Endothelial cell of umbilical vein (primary cell): ENCODE measurements around the gene C21orf58. TPM values are rescaled to one million over a fixed set of nuclear protein-coding genes. Genes with fewer than 3 reads are reported as not detected.

Experiments
- BruUV-seq: library from RNA; stranded (reverse); fragments of 400-500 nt; replicated peaks from 2 replicates; lab custom pipeline; 2021; lab: Mats Ljungman, UMichigan
- CTCF ChIA-PET: fragments of 300-600, 350-600 bp; sonication (Branson Sonifier 250); formaldehyde crosslinking; loops from one replicate; lab custom pipeline; 2021; ENCODE audit warnings: antibody characterized with exemption, inconsistent platforms; lab: Charles Lee
- POLR2A ChIA-PET: fragments of 300-600, 350-600 bp; sonication (Branson Sonifier 250); formaldehyde crosslinking; loops from one replicate; lab custom pipeline; 2021; ENCODE audit warnings: antibody characterized with exemption, inconsistent platforms; lab: Charles Lee
- DNase-seq: peaks from one replicate; pipeline ENCODE4 v3.0.0-alpha.2; 2011; ENCODE audit warnings: low read depth, low spot score
- FAIRE-seq: peaks from 2 replicates; lab custom pipeline; 2011; peaks lifted over from hg19 to GRCh38; lab: Jason Lieb, UNC
- H2AFZ ChIP-seq: 2 replicates; pipeline ENCODE4 v1.6.0; 2012; ENCODE audit warnings: low read depth, low read length, control low read depth, inconsistent platforms
- H3K27ac ChIP-seq: 2 replicates; pipeline ENCODE4 v1.5.1; 2011; ENCODE audit warnings: low read depth, mild to moderate bottlenecking, control low read depth, low read length, moderate library complexity; ENCODE audit not compliant: insufficient read depth
- H3K27me3 ChIP-seq, 2 experiments: 2 replicates each; pipeline versions ENCODE4 v1.6.0 to v1.6.1; 2011; ENCODE audit warnings: low read length in 2 of 2, mixed read lengths in 1 of 2; ENCODE audit not compliant: control insufficient read depth in 2 of 2, insufficient read depth in 2 of 2
- H3K36me3 ChIP-seq, 2 experiments: 2 replicates in 1 of 2; 3 replicates in 1 of 2; pipeline ENCODE4 v1.5.1; 2011; ENCODE audit warnings: low read length in 2 of 2, mild to moderate bottlenecking in 1 of 2, moderate library complexity in 1 of 2; ENCODE audit not compliant: control insufficient read depth in 2 of 2, insufficient read depth in 2 of 2; ENCODE audit errors: extremely low read depth in 1 of 2
- H3K4me1 ChIP-seq: 3 replicates; pipeline ENCODE4 v1.5.1; 2011; ENCODE audit warnings: mild to moderate bottlenecking, low read length; ENCODE audit not compliant: control insufficient read depth, insufficient read depth; ENCODE audit errors: extremely low read depth
- H3K4me2 ChIP-seq: 2 replicates; pipeline ENCODE4 v1.6.1; 2011; ENCODE audit warnings: low read length, control low read depth, mixed read lengths; ENCODE audit not compliant: insufficient read depth
- H3K4me3 ChIP-seq, 3 experiments: fragments of 200-600 bp in 1 of 3; sonication (generic), shearing (Covaris generic) in 1 of 3; replicated peaks in 1 of 3; 2 replicates each; pipeline ENCODE4 v1.5.1; 2011 to 2016; ENCODE audit warnings: control low read depth in 3 of 3, low read length in 3 of 3, mild to moderate bottlenecking in 2 of 3, inconsistent platforms in 1 of 3, low read depth in 1 of 3, moderate library complexity in 1 of 3; ENCODE audit not compliant: insufficient read depth in 1 of 3
- H3K79me2 ChIP-seq: 2 replicates; pipeline ENCODE4 v1.6.0; 2012; ENCODE audit warnings: low read length, inconsistent platforms; ENCODE audit not compliant: control insufficient read depth, insufficient read depth
- H3K9ac ChIP-seq: replicated peaks from 2 replicates; pipeline ENCODE3; 2011; ENCODE audit warnings: low read length, control low read depth; ENCODE audit not compliant: insufficient read depth; ENCODE audit errors: extremely low read depth
- H3K9me1 ChIP-seq: replicated peaks from 3 replicates; pipeline ENCODE4 v1.6.0; 2011; ENCODE audit warnings: mild to moderate bottlenecking, low read length; ENCODE audit not compliant: control insufficient read depth, insufficient read depth; ENCODE audit errors: extremely low read depth
- H3K9me3 ChIP-seq: replicated peaks from 2 replicates; pipeline ENCODE4 v1.5.1; 2012; ENCODE audit warnings: low read length, inconsistent platforms; ENCODE audit not compliant: control insufficient read depth, insufficient read depth
- H4K20me1 ChIP-seq: replicated peaks from 2 replicates; pipeline ENCODE3; 2011; ENCODE audit warnings: mild to moderate bottlenecking, low read length; ENCODE audit not compliant: control insufficient read depth, insufficient read depth; ENCODE audit errors: extremely low read depth
- EZH2 ChIP-seq: IDR thresholded peaks from 2 replicates; pipeline ENCODE4 v1.6.1; 2012; ENCODE audit warnings: borderline replicate concordance, low read depth, mild to moderate bottlenecking, moderate library complexity, low read length, inconsistent platforms; ENCODE audit not compliant: severe bottlenecking
- GATA2 ChIP-seq: IDR thresholded peaks from 2 replicates; pipeline ENCODE4 v1.7.0; 2011; ENCODE audit warnings: low read depth, mild to moderate bottlenecking, moderate library complexity, mixed read lengths, low read length; ENCODE audit not compliant: insufficient read length, insufficient read depth
- JUN ChIP-seq: IDR thresholded peaks from 2 replicates; pipeline ENCODE4 v1.6.1; 2011; ENCODE audit warnings: borderline replicate concordance, low read depth; ENCODE audit not compliant: insufficient read length, insufficient read depth
- POLR2A ChIP-seq: IDR thresholded peaks from 2 replicates; pipeline ENCODE4 v1.6.1; 2012; ENCODE audit warnings: low read depth, mild to moderate bottlenecking, control low read depth, low read length
- dilution Hi-C: fragments of 300-500 bp; cut with MboI; formaldehyde crosslinking; loops from one replicate; pipeline ENCODE4 v1.15.0; 2019; ENCODE audit warnings: low sequenced_read_pairs; ENCODE audit not compliant: extremely low pct_ligation_motif_present
- intact Hi-C: fragments of 100-400 bp; cut with micrococcal nuclease; formaldehyde crosslinking; loops from one replicate; pipeline ENCODE4 v1.10.0; 2022
- polyA plus RNA-seq, 4 experiments: library from polyadenylated mRNA; depleted of rRNA in 3 of 4; stranded (reverse) in 3 of 4; unstranded in 1 of 4; fragments of >200 nt; gene quantifications; 2 replicates each; pipeline versions ENCODE4 v1.2.1 to v1.2.3, GENCODE V29; 2011 to 2012; ENCODE audit warnings: missing spikeins in 1 of 4
- total RNA-seq: library from RNA; stranded (reverse); gene quantifications from 2 replicates; pipeline ENCODE4 v1.2.3, GENCODE V29; 2021

The C21orf58 gene
- total and polyA plus RNA-seq, 2 donors (not counting 3 experiments of a cell fraction or from before 2014, with no cell fraction given): 6.0 to 24.3 TPM

- no peaks in the 10 kb centered on the region for H3K9me1 ChIP-seq
- no peak for DNase-seq
- peaks cover 7 to 17% of the 10 kb centered on the region in 2 experiments for H3K36me3 ChIP-seq
- CTCF ChIA-PET: interaction anchor here (0.9 to 1.1 kb wide), 2 partner anchors 19 to 47 kb away, joined by 3 read pairs; no protein-coding TSS in a partner anchor
- no peaks in the 10 kb centered on the region for H3K4me1 ChIP-seq
- no peak for FAIRE-seq
- H3K9me3 ChIP-seq: no peaks in the 10 kb centered on the region
- dilution Hi-C loops (no loop called here), intact Hi-C loops (no loop called here)
- H3K4me3 ChIP-seq: no peak overlapping the region
- peaks cover 23% of the 10 kb centered on the region for H3K79me2 ChIP-seq
- no TSS peak for BruUV-seq
- no peak overlapping the region for H3K27ac ChIP-seq
- POLR2A ChIA-PET: no interaction called here
- no peak overlapping the region for H2AFZ ChIP-seq
- no peak overlapping the region for H3K4me2 ChIP-seq
- H3K9ac ChIP-seq: no peak overlapping the region
- H3K27me3 ChIP-seq: no peaks in the 10 kb centered on the region
- TF ChIP-seq GATA2 (no peak), EZH2 (no peak)
- no peaks in the 10 kb centered on the region for H4K20me1 ChIP-seq
Observed at GRCh38 chr21:46344219-46344915, 20.7 kb upstream of the C21orf58 start.

GRCh38 chr21:46340998-46341397 lies 17.3 kb upstream of the C21orf58 start:
- Histone ChIP-seq H3K4me2 (no peak overlapping the region), H3K9me3 (no peaks in the 10 kb centered on the region), H3K79me2 (peaks cover 22% of the 10 kb centered on the region), H2AFZ (no peak overlapping the region), H3K27ac (no peak overlapping the region), H3K4me1 (no peaks in the 10 kb centered on the region), H3K27me3 (no peaks in the 10 kb centered on the region), H3K9ac (no peak overlapping the region), H3K4me3 (no peak overlapping the region), H3K9me1 (no peaks in the 10 kb centered on the region), H3K36me3 (peaks cover 5 to 14% of the 10 kb centered on the region in 2 experiments), H4K20me1 (no peaks in the 10 kb centered on the region)
- BruUV-seq: no TSS peak
- POLR2A ChIA-PET: no interaction called here
- intact Hi-C loops (no loop called here), dilution Hi-C loops (no loop called here)
- FAIRE-seq (no peak), DNase-seq (no peak)
- CTCF ChIA-PET: no interaction called here
- no peak for TF ChIP-seq POLR2A
- no peak for TF ChIP-seq JUN
